Measurements from ENCODE around the gene NRXN3.
"Not testable (repeated sequence)": the region's sequence is repeated elsewhere in the genome, so short reads cannot be mapped to it uniquely, and the experiment has no call there.

NRXN3 gene

DNA sequence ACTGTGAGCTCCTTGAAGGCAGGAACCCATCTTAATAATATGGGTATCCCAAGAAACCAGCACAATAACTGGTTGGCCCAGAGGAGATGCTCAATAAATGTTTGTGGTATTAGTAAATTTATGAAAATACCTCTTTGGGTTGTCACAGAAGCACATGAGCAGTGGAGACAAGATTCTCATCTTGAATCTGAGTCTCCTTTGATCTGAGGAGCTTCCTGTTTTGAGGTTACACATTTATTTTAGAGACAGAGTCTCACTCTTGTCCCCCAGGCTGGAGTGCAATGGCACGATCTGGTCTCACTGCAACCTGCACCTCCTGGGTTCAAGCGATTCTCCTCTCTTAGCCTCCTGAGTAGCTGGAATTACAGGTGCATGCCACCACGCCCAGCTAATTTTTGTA lies 247.4 kb downstream of the NRXN3 start:
- no peak for DNase-seq

- DNase-seq = no peak
These were observed 254.1 kb downstream of the NRXN3 start for GRCh38 chr14:78424311-78424710.

GRCh38 chr14:78425330-78425729 lies 255.2 kb downstream of the NRXN3 start:
- no peak for DNase-seq

GRCh38 chr14:78425782-78426181 lies 255.6 kb downstream of the NRXN3 start:
- no peak for DNase-seq

DNA sequence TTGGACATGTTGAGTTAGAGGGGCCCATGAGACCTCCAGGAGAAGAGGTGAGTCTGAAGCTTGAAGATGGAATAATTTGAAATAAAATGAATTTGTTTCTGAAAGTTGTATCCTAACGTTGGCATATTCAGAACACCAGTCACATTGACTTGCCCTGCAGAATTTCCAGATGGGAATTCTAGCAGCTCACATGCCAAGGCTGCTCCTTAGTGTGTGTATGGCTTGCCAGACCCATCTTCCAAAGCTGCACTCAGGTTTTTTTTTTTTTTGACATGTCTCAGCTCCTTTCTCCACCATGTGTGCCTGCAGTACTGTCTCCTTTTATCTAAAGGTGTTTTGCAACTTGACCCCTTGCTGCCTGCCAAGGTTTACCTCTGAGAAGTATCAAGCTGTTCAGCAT lies 261.9 kb downstream of the NRXN3 start:
- no peak for DNase-seq

DNA sequence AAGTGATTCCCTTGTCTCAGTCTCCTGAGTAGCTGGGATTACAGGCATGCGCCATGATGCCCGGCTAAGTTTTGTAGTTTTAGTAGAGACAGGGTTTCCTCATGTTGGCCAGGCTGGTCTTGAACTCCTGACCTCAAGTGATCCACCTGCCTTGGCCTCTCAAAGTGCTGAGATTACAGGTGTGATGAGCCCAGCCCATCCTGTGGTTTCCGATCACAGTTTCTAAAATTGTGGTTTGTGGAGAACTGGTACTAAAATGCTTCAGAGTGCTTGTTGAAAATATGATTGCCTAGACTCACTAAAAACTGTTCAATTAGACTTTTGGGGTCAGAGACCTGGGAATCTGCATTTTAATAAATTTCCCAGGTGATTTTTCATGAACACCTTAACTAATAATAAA lies 267.3 kb downstream of the NRXN3 start:
- not testable (repeated sequence) for DNase-seq

- no peak for DNase-seq
These were observed 270.3 kb downstream of the NRXN3 start for GRCh38 chr14:78440356-78440894.

DNA sequence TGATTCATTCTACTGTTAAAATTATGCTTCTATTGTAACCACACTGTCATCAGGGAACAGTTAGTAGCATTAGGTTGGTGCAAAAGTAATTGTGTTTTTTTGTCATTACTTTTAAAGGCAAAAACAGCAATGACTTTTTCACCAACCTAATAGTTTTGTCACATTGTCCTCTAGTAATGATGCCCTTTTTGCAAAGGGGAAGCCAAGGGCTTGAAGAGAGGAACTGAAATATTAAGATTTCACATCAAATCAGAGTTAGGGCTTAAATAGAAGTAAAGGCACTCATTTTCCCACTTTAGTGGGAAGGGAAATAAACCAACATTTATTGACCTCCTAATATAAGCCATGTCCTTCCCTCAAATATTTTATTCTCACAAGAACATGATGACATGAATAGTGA lies 273.7 kb downstream of the NRXN3 start:
- no peak for DNase-seq

GRCh38 chr14:78445275-78445674 lies 275.1 kb downstream of the NRXN3 start:
- DNase-seq = no peak

DNA sequence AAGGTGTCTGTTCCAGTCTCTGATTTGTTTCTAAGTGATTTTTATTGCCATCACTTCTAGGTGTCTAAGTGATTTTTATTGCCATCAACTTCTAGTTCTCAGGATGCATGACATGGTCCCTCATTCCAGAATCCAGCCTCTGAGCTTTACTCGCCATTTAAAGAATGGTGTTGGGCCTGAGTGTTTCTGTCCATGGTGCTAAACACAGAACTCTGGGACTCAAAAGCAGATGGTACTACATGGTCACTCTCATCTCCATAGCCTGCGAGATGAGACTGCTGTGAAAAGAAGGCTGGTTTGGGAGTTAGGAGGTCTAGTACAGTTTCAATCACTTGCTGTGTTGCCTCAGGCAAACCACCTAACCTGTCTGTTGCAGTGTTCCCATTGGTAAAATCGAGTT lies 276.6 kb downstream of the NRXN3 start:
- no peak for DNase-seq

- no peak for DNase-seq
These were observed 278.3 kb downstream of the NRXN3 start for GRCh38 chr14:78448164-78449094.

GRCh38 chr14:78450669-78451318 lies 280.6 kb downstream of the NRXN3 start:
- no peak for DNase-seq

DNA sequence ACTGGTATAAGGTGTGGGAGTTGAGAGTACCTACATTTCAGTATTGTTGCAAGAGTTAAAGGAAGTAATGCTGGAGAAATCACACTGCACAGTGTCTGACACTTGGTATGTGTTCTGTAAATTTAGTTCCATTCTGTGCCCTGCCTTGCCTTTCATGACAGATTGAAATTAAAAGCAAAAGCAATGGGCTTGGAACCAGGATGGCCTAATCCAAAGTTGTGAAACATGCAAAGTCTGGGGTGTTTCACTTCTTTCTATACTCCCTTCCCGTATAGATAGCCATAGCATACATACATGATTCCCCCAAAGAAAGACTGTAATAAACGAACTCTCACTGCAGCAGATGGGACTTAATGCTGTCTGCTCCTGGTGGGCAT lies 281.1 kb downstream of the NRXN3 start:
- no peak for DNase-seq

DNA sequence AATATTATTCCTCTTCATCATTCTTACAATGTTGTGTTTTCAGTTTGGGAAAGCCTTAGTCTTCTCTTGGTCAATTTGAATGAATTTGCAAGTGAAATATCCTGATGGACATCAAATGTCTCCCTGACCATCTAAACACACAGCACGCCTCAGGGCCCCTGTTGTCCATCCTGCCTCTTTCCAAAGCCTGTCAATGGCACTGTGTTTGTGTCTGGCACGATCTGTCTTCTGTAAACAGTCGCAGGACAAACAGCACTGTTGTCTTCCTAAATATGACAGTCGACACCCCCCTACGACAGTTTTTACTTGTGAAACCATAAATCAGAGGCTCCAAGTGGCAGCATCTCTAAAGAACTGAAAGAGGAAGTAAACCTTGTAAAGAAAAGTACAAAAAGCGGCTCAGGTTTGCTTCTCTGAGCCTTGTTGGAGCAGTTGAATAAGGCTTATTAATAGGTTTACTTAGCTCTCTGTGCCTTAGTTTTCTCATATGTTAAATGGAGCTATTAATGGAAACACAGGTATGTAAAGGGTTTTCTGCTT lies 285.8 kb downstream of the NRXN3 start:
- DNase-seq = no peak

DNA sequence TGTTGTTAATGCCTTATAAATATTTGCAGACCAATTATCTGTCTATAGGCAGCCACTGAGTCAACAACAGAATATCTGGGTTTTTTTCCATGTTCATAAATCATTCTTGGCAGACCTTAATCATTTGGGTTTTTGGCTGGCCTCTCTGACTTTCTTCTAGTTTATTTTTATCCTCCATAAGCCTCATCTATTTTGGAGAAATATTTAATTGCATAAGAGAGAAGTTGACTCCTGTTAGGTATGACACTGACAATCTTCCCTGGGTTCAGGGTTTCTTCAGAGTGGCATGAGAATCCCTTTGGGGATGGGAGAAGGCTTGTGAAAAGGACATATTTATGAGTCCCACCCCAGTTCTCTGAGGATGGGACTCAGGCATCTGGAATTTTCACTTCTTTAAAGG lies 299.8 kb downstream of the NRXN3 start:
- no peak for DNase-seq

DNA sequence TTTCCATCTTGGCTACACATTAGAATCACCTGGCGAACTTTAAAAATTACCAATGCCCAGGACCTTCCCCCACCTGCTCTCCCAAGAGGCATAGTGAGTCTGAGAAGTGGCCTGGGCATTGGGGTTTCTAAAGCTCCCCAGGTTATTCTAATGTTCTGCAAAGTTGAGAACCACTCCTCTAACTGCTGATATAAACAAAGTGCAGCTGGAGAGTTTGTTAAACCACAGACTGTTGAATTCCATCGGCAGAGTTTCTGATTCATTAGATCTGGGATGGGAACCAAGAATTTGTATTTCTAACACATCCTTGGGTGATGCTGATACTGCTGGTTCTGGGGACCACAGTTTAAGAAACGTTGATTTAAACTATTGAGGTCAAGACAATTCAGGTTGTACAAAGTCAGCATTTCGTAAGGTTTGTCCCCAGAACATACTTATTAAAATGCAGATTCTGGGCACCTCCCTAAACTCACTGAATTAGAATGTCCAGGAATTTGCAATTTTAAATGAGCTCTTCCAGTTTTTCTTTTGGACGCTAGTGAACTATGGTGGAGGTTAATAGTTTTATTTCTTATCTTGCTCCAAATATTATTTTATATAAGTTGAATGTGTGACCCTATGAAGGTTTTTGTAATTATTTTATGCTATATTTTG lies 309.1 kb downstream of the NRXN3 start:
- no peak for DNase-seq

DNA sequence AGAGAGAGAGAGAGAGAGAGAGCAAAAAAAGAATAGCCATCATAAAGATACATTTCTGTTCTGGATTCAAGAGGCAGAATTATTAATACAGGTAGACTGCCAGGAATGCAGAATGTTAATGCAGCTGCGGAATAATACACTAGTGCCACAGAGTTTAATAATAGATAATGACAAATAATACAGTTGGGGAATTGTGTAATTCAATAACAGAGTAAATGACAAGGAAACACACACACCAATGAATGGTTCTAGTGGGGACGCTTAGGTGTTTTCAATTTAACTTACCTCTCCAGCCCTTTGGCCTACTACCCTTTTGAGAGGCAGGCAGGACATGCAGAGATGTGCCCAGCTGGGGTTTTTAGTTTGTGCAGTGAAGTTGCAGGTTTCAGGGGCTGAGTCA lies 313.9 kb downstream of the NRXN3 start:
- DNase-seq = no peak

DNA sequence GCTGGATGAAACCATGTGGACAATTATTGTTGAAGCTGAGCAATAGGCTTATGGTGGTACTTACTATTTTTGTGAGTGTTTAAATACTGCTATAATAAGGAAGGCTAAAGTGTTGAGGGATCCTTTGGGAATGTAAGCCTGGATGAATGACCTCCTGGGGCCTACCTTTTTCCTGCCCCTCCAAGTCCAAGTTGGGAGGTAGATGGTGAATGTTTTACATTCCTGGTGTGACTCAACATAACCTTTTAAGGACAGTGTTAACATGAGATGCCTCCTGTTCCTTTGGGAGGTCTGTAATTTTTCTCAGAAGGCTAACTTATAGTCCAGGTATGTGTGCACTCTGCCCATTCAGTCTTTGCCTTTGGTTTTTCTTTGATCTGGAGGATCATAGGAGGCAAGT lies 315.9 kb downstream of the NRXN3 start:
- DNase-seq = no peak

- no peak for DNase-seq
These were observed 316.4 kb downstream of the NRXN3 start for GRCh38 chr14:78486621-78487020.

GRCh38 chr14:78487573-78487972 lies 317.4 kb downstream of the NRXN3 start:
- not testable (repeated sequence) for DNase-seq

DNA sequence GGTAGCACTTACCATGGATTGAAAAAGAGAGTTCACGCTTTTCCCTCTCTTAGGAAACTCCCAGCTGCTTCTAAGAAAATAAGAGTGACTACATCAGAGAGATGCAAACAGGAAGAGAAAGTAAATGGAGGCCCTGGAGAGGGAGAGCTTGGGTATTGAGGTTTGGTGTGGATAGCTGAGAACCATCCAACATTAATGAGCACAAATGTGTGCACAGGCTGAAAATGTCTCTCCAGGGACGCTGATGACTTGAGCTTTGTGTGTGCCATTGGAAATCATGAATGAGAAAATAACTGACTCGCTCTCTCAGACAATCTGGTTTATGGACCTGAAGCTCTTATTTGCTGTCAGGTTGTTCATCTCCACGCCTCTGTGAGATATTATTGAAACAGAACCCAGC lies 318.8 kb downstream of the NRXN3 start:
- no peak for DNase-seq

- no peak for DNase-seq
These were observed 320.9 kb downstream of the NRXN3 start for GRCh38 chr14:78491048-78491447.

DNA sequence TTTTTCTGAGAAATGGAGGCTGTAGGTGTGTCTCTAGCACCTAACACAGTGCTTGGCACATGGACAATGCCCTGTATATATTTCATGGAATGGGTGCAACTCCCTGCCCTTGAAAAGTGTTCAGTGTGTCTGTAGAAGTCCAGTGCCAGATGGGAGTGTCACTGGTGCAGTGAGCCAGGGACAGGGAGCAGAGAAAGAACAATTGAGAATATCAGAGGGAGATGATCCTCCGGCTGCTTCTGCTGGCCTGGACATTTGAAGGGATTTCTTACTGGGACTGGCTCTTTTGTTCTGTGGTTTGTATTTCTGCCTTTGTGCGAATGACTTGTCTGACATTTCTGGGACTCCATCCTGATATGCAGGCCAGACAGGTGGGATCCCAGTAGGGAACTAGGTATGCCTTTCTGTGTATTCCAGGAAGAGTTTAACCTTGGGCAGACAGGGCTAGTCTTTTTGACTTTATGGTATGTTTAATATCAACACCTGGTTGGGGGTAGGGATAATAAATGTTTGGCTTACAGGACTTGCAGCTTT lies 328.0 kb downstream of the NRXN3 start:
- no peak for DNase-seq
